Thyroid gland (tissue), 4 donors: ENCODE results near the gene CUTC. TPM values are rescaled to one million over a fixed set of nuclear protein-coding genes. Genes with fewer than 3 reads are reported as not detected.
A peak's percentile ranks its signal among the peaks of the same experiment; 100 is the strongest.

Experiments
- DNase-seq, 2 donors: peaks; one replicate each; pipeline ENCODE4 v3.0.0-alpha.2; 2019
- H3K27ac ChIP-seq, 3 donors: fragments of 200-600 bp; sonication (generic); 1 replicate in 2 of 3; 2 replicates in 1 of 3; pipeline ENCODE4 v1.5.1; 2016 to 2019; ENCODE audit warnings: mild to moderate bottlenecking in 1 of 3, moderate library complexity in 1 of 3
- H3K27me3 ChIP-seq: fragments of 200-600 bp; sonication (generic); one replicate; pipeline ENCODE4 v1.5.1; 2019
- H3K36me3 ChIP-seq, 2 donors: fragments of 200-600 bp; sonication (generic); one replicate each; pipeline ENCODE4 v1.5.1; 2016 to 2019
- H3K4me1 ChIP-seq, 2 donors: fragments of 200-600 bp; sonication (generic); one replicate each; pipeline ENCODE4 v1.5.1; 2017 to 2019
- H3K4me3 ChIP-seq, 3 donors: fragments of 200-600 bp; sonication (generic); replicated peaks in 1 of 3; 1 replicate in 2 of 3; 2 replicates in 1 of 3; pipeline ENCODE4 v1.5.1; 2016; ENCODE audit warnings: mild to moderate bottlenecking in 1 of 3
- H3K9me3 ChIP-seq: fragments of 200-600 bp; sonication (generic); one replicate; pipeline ENCODE4 v1.5.1; 2017
- POLR2A ChIP-seq, 2 donors: fragments of 450-650 bp; IDR thresholded peaks; one replicate each; pipeline ENCODE4 v1.6.1; 2017; ENCODE audit warnings: antibody characterized with exemption in 2 of 2, mild to moderate bottlenecking in 2 of 2, moderate library complexity in 1 of 2
- WGBS, 2 donors: methylation state at CpG; one replicate each; pipeline ENCODE4 v1.1.5; 2017; 5-methylcytosine and 5-hydroxymethylcytosine counted together
- intact Hi-C: fragments of 100-400 bp; cut with DNase I; formaldehyde crosslinking; loops from one replicate; pipeline ENCODE4 v1.15.1; 2023
- total RNA-seq, 4 donors: library from RNA; depleted of rRNA; stranded (reverse); fragments of >200 nt; gene quantifications; one replicate each; pipeline ENCODE4 v1.2.3, GENCODE V29; 2016
- TF ChIP-seq, protein P1 (sequence below), 6 experiments: fragments of 200-600 bp in 3 of 6; fragments of 450-650 bp in 3 of 6; sonication (generic) in 3 of 6; IDR thresholded peaks; one replicate each; pipeline ENCODE4 v1.5.1; 2016 to 2019; ENCODE audit warnings: antibody characterized with exemption in 6 of 6, mild to moderate bottlenecking in 2 of 6, inconsistent platforms in 1 of 6, moderate library complexity in 1 of 6

The CUTC gene
- total RNA-seq, 4 donors from 2014 or later = 18.6 to 25.7 (median 20.7) TPM

DNA sequence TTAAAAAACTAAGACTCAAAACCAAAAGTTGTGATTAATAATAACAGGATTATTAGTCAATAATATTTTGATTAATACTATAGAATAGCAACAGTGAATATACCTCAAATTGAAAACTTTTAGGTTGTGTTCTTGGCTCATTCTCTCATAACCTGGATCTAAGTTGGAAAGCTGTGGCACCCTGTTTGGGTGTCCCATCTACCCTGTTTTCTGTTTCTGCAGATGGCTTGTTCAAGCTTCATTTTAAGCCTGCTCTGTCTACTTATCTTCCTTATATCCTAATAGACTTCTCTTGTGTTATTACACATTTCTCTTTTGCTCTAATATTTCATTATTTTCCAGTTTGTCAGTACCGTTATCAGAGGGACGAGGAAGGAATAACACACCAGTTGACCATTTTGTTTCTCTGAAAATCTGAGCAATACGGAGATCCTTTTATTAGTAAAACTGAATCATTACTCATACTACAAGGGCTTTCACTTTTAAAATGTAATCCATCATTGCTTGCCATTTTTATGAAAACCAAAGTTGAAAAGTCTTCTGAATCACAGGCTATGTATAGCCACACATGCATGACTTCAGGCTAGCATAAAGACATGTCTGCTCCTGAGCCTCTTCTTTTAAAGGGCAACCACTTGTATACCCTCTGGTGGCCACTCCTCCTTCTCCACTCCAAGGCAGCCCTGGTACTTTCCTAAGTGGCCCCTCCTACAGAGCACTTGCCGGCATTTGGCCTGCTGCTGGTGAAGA is 22.4 kb upstream of the CUTC start:
- no peaks in the 10 kb centered on the region for H3K27me3 ChIP-seq
- H3K4me3 ChIP-seq = no peak overlapping the region
- peaks cover 0 to 4% of the 10 kb centered on the region in 2 donors for H3K36me3 ChIP-seq
- WGBS, 2 donors = 49 to 50% methylated on average over 4 of the region's 4 CpGs
- TF ChIP-seq POLR2A (IDR thresholded peaks at IDR 0.05) = no peak
- TF ChIP-seq, protein P1, sequence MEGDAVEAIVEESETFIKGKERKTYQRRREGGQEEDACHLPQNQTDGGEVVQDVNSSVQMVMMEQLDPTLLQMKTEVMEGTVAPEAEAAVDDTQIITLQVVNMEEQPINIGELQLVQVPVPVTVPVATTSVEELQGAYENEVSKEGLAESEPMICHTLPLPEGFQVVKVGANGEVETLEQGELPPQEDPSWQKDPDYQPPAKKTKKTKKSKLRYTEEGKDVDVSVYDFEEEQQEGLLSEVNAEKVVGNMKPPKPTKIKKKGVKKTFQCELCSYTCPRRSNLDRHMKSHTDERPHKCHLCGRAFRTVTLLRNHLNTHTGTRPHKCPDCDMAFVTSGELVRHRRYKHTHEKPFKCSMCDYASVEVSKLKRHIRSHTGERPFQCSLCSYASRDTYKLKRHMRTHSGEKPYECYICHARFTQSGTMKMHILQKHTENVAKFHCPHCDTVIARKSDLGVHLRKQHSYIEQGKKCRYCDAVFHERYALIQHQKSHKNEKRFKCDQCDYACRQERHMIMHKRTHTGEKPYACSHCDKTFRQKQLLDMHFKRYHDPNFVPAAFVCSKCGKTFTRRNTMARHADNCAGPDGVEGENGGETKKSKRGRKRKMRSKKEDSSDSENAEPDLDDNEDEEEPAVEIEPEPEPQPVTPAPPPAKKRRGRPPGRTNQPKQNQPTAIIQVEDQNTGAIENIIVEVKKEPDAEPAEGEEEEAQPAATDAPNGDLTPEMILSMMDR (IDR thresholded peaks at IDR 0.05) = no peak
- peaks cover 0 to 7% of the 10 kb centered on the region in 2 donors for H3K4me1 ChIP-seq
- H3K9me3 ChIP-seq = no peaks in the 10 kb centered on the region
- H3K27ac ChIP-seq = no peak overlapping the region
- intact Hi-C loops = no loop called here
- peak; percentile 40 to 46 for DNase-seq

DNA sequence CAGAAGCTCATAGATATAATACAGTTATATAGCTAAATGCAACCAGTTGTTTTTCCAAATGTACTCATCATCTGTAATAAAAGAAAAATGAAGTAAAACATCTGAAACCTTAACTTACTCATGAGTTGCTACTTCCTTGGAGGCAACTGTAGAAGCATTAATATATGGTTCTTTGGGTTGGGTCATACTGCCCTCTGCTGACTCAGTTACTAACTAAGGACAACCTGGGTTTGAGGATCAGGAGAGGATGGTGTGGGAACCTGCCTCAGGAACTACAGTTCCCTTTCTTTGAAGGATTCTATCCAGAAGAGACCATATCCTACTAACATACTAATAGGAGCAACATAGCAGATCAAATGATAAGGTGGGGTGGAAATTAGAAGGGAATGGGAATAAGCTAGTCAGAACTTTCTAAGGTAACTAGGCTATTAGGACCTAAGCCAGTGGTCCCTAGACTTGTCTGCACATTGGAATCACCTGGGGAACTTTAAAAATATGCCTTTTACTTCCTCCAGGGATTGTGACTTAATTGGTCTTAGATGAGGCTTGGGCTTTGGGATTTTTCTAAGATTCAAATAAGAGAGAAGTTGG is 20.8 kb upstream of the CUTC start:
- TF ChIP-seq POLR2A (IDR thresholded peaks at IDR 0.05) = no peak
- TF ChIP-seq, protein P1 (IDR thresholded peaks at IDR 0.05) = peak in 2 of 6 experiments; percentile 32 to 41
- no peak for DNase-seq
- Histone ChIP-seq H3K9me3 (no peaks in the 10 kb centered on the region), H3K27me3 (no peaks in the 10 kb centered on the region), H3K36me3 (peaks cover 1 to 6% of the 10 kb centered on the region in 2 donors), H3K4me1 (peaks cover 3 to 8% of the 10 kb centered on the region in 2 donors), H3K4me3 (no peak overlapping the region), H3K27ac (no peak overlapping the region)
- intact Hi-C loops = no loop called here

DNA sequence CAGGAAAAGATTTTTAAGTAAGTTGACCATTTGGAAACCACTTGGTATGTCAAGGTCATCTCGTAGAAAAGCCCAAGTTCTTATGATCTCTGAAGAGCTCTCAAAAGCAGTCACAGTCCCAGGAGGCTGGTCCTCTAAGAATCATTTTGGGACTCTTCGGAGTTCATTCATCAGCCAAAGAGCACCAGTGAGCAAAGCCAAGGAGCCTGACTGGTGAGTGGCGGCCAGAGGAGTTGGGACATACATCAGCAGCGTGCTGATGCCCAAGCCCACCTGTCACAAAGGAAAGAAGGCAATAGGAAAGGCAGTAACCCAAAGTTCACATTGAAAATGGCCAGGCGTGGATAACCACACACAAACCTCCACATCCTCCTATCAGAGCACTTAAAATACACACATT is 17.6 kb upstream of the CUTC start:
- peak; percentile 57 for DNase-seq
- H3K27ac ChIP-seq = peak overlapping the region in 2 of 3 donors; percentile 19 to 49
- H3K9me3 ChIP-seq = no peaks in the 10 kb centered on the region
- peaks cover 3 to 8% of the 10 kb centered on the region in 2 donors for H3K4me1 ChIP-seq
- intact Hi-C loops = no loop called here
- WGBS, 2 donors = 44 to 54% methylated on average over 5 of the region's 5 CpGs
- no peaks in the 10 kb centered on the region for H3K27me3 ChIP-seq
- no peak for TF ChIP-seq POLR2A (IDR thresholded peaks at IDR 0.05)
- TF ChIP-seq, protein P1 (IDR thresholded peaks at IDR 0.05) = no peak
- peaks cover 23 to 24% of the 10 kb centered on the region in 2 donors for H3K36me3 ChIP-seq
- H3K4me3 ChIP-seq = no peak overlapping the region

DNA sequence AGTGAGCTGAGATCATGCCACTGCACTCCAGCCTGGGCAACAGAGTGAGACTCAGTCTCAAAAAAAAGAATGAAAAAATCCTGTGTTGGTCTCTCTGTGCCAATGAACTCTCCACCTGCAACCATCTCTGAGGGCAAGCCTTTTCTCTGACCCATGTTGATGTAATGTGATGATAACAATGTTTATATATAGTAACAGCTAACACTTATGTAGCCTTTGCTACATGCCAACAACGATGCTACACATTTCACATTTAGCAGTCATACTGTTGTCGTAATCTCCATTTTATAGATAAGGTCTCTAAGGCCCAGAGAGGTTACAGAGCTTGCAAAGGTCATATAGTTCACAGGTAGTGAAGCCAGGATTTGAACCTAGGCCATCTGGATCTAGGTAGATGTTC is 11.6 kb upstream of the CUTC start:
- TF ChIP-seq, protein P1 (IDR thresholded peaks at IDR 0.05) = no peak
- no peak for TF ChIP-seq POLR2A (IDR thresholded peaks at IDR 0.05)
- DNase-seq = no peak
- intact Hi-C loops = no loop called here
- H3K9me3 ChIP-seq = no peaks in the 10 kb centered on the region
- H3K4me3 ChIP-seq = no peak overlapping the region
- WGBS, 2 donors = 97 to 98% methylated on average over 2 of the region's 2 CpGs
- no peaks in the 10 kb centered on the region for H3K4me1 ChIP-seq
- H3K27me3 ChIP-seq = no peaks in the 10 kb centered on the region
- no peak overlapping the region for H3K27ac ChIP-seq
- peaks cover 52 to 59% of the 10 kb centered on the region in 2 donors for H3K36me3 ChIP-seq

DNA sequence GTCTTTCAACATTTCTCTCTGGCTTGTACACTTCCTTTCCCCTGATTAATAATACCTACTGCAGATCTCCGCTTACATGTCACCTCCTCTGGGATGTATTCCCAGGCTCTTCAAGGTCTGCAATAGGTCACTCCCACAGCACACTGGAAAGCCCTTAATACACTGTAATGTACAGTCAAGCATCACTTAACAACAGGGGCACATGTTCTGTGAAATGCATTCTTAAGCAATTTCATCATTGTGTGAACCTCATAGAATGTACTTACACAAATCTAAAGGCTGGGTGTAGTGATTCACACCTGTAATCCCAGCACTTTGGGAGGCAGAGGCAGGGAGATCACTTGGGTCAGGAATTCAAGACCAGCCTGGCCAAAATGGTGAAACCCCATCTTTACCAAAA is 2.0 kb upstream of the CUTC start:
- intact Hi-C loops = no loop called here
- DNase-seq = no peak
- H3K4me3 ChIP-seq = no peak overlapping the region
- no peaks in the 10 kb centered on the region for H3K27me3 ChIP-seq
- H3K27ac ChIP-seq = no peak overlapping the region
- H3K36me3 ChIP-seq = peaks cover 16 to 19% of the 10 kb centered on the region in 2 donors
- 88 to 95% methylated on average over 1 of the region's 1 CpG for WGBS, 2 donors
- H3K9me3 ChIP-seq = no peaks in the 10 kb centered on the region
- TF ChIP-seq, protein P1 (IDR thresholded peaks at IDR 0.05) = no peak
- no peak for TF ChIP-seq POLR2A (IDR thresholded peaks at IDR 0.05)
- peaks cover 6 to 13% of the 10 kb centered on the region in 2 donors for H3K4me1 ChIP-seq
